ENCODE data around the gene MORN1. TPM values are rescaled to one million over a fixed set of nuclear protein-coding genes. Genes with fewer than 3 reads are reported as not detected.

The MORN1 gene
- total RNA-seq, 1 donor from 2014 or later: 12.1 TPM

GRCh38 chr1:2352897-2353550 lies 38.3 kb downstream of the MORN1 start:
- Mint-ChIP-seq H3K9me3 (ENCODE audit: unreplicated experiment) (no peaks in the 10 kb centered on the region), H3K36me3 (ENCODE audit: low read depth, unreplicated experiment) (no peaks in the 10 kb centered on the region), H3K27ac (ENCODE audit: unreplicated experiment) (no peak overlapping the region), H3K4me3 (ENCODE audit: unreplicated experiment) (no peak overlapping the region), H3K27me3 (ENCODE audit: unreplicated experiment) (peaks cover 7% of the 10 kb centered on the region), H3K4me1 (ENCODE audit: unreplicated experiment) (no peaks in the 10 kb centered on the region)
- DNase-seq (ENCODE audit: low spot score): no peak
- TF ChIP-seq, protein P1, sequence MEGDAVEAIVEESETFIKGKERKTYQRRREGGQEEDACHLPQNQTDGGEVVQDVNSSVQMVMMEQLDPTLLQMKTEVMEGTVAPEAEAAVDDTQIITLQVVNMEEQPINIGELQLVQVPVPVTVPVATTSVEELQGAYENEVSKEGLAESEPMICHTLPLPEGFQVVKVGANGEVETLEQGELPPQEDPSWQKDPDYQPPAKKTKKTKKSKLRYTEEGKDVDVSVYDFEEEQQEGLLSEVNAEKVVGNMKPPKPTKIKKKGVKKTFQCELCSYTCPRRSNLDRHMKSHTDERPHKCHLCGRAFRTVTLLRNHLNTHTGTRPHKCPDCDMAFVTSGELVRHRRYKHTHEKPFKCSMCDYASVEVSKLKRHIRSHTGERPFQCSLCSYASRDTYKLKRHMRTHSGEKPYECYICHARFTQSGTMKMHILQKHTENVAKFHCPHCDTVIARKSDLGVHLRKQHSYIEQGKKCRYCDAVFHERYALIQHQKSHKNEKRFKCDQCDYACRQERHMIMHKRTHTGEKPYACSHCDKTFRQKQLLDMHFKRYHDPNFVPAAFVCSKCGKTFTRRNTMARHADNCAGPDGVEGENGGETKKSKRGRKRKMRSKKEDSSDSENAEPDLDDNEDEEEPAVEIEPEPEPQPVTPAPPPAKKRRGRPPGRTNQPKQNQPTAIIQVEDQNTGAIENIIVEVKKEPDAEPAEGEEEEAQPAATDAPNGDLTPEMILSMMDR (IDR thresholded peaks at IDR 0.05; ENCODE audit: unreplicated experiment): no peak

DNA sequence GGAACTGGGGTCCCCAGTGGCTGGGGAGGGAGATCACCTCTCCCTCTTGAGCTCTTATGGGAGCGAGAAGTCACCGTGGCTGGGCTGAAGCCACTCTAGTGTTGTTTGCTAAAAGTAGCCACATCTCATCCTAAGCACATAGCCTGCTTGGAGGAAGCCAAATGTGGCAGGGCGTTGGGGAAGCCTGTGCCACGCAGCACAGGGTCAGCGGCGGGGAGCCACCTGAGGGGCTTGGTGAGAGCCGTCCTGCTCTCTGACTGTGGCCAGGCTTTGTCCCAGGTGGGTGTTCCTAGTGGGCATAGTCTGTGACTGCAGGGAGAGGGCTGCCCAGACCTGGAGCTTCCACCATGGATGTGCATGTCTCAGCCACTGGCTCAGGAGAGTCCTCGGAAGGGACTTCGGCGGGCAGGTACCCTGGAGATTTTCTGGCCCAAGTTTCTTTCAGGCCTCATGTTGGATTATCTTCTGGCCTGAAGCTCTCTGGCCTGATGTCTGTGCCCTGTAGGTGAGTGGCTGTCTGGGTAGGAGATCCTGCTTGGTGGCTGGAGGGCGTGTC lies 38.9 kb downstream of the MORN1 start:
- Mint-ChIP-seq H3K27me3 (ENCODE audit: unreplicated experiment) (peaks cover 7% of the 10 kb centered on the region), H3K4me3 (ENCODE audit: unreplicated experiment) (no peak overlapping the region), H3K27ac (ENCODE audit: unreplicated experiment) (no peak overlapping the region), H3K9me3 (ENCODE audit: unreplicated experiment) (no peaks in the 10 kb centered on the region), H3K4me1 (ENCODE audit: unreplicated experiment) (no peaks in the 10 kb centered on the region), H3K36me3 (ENCODE audit: low read depth, unreplicated experiment) (no peaks in the 10 kb centered on the region)
- TF ChIP-seq, protein P1 (IDR thresholded peaks at IDR 0.05; ENCODE audit: unreplicated experiment): no peak
- no peak for DNase-seq (ENCODE audit: low spot score)

DNA sequence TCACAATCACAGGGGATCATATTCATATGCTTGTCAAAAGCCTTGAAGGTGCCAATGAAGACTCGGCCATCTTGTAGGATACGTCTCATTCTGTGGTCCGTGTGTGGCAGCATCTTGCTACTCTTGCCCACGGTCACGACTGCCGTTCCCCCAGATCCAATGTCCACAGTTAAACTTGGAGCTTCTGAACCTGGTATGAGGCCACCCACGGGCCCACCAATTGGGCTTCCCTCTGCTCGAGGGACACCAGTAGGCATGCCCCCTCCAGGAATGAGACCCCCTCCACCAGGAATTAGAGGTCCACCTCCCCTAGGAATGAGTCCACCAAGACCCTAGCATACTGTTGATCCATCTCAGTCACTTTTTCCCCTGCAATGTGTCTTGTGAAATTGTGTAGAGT lies 39.6 kb downstream of the MORN1 start:
- H3K36me3 Mint-ChIP-seq (ENCODE audit: low read depth, unreplicated experiment): no peaks in the 10 kb centered on the region
- no peak overlapping the region for H3K27ac Mint-ChIP-seq (ENCODE audit: unreplicated experiment)
- no peaks in the 10 kb centered on the region for H3K4me1 Mint-ChIP-seq (ENCODE audit: unreplicated experiment)

DNA sequence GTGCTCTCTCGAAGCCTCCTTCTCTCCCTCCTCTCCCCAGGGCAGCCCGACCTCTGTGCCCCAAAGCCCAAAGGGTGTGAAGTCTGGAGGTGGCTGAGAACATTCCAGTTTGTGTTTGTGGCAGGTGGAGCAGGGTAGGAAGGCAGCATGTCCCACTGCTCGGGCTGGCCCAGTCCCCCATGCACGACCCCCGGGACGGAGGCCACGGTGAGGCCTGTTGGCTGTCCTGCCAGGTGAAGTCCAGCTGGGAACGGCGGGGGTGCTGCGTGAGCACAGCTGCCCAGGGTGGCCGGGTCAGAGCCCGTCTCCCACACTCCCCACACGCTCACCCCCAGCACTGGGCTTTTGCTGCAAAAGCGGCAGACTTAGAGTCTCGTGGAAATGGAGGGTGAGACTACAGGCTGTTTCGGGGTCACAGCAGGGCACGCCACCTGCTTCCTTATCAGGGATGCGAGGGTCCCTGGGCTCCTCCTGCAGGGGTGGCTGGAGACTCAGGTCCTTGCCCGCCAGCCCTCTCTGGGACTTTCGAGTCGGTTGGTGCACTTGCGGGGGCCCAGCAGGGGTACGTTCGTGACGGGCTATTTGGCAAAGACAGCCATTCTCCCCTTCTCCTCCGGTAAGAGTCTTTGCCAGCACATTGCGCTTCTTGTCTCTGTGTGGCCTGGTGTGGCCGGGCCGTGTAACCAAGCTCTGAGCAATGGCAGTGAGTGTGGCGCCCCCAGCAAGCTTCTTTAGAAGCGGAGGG lies 40.3 kb downstream of the MORN1 start:
- Mint-ChIP-seq H3K27ac (ENCODE audit: unreplicated experiment) (no peak overlapping the region), H3K4me3 (ENCODE audit: unreplicated experiment) (no peak overlapping the region), H3K9me3 (ENCODE audit: unreplicated experiment) (no peaks in the 10 kb centered on the region), H3K4me1 (ENCODE audit: unreplicated experiment) (no peaks in the 10 kb centered on the region), H3K27me3 (ENCODE audit: unreplicated experiment) (peaks cover 7% of the 10 kb centered on the region), H3K36me3 (ENCODE audit: low read depth, unreplicated experiment) (no peaks in the 10 kb centered on the region)
- TF ChIP-seq, protein P1 (IDR thresholded peaks at IDR 0.05; ENCODE audit: unreplicated experiment): no peak
- DNase-seq (ENCODE audit: low spot score): no peak

More for the DNA sequence above, 39.6 kb downstream of the MORN1 start:
- DNase-seq (ENCODE audit: low spot score): no peak
- TF ChIP-seq, protein P1 (IDR thresholded peaks at IDR 0.05; ENCODE audit: unreplicated experiment): no peak
- Mint-ChIP-seq H3K27me3 (ENCODE audit: unreplicated experiment) (peaks cover 7% of the 10 kb centered on the region), H3K9me3 (ENCODE audit: unreplicated experiment) (no peaks in the 10 kb centered on the region), H3K4me3 (ENCODE audit: unreplicated experiment) (no peak overlapping the region)

DNA sequence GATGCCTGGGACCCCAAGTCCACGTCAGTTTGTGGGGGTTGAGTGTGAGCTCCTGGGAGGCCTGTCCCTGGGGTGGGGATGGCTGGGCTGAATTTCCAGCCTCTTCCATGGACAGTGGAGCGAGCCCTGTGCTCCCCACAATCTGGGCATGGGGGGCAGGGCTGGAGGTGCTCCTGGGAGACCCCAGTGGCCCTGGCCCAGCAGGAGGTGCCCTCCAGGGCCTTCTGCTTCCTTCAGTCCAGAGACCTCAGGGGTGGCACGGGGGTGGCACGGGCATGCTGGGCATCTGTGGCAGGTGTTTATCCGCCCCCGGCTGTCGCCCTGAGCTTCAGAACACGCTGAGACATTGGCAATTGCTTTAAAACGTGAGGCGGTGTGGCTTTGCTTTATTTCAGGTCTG lies 40.9 kb downstream of the MORN1 start:
- no peak overlapping the region for H3K27ac Mint-ChIP-seq (ENCODE audit: unreplicated experiment)

More for the DNA sequence above, 40.9 kb downstream of the MORN1 start:
- H3K4me1 Mint-ChIP-seq (ENCODE audit: unreplicated experiment): no peaks in the 10 kb centered on the region
- TF ChIP-seq, protein P1 (IDR thresholded peaks at IDR 0.05; ENCODE audit: unreplicated experiment): no peak
- DNase-seq (ENCODE audit: low spot score): no peak
- H3K27me3 Mint-ChIP-seq (ENCODE audit: unreplicated experiment): peaks cover 7% of the 10 kb centered on the region
- H3K4me3 Mint-ChIP-seq (ENCODE audit: unreplicated experiment): no peak overlapping the region
- H3K36me3 Mint-ChIP-seq (ENCODE audit: low read depth, unreplicated experiment): no peaks in the 10 kb centered on the region
- no peaks in the 10 kb centered on the region for H3K9me3 Mint-ChIP-seq (ENCODE audit: unreplicated experiment)

Data from endothelial cell (in vitro differentiated cells).